GM12873 (cell line): ENCODE data around the gene HK2.

Experiments used
- TF ChIP-seq, protein P1 (sequence below): IDR thresholded peaks from 2 replicates; pipeline ENCODE4 v1.5.1; 2012; ENCODE audit warnings: low read depth, mild to moderate bottlenecking, moderate library complexity, low read length, control low read depth; ENCODE audit not compliant: insufficient read depth; ENCODE audit errors: missing control alignments

HK2 gene

DNA sequence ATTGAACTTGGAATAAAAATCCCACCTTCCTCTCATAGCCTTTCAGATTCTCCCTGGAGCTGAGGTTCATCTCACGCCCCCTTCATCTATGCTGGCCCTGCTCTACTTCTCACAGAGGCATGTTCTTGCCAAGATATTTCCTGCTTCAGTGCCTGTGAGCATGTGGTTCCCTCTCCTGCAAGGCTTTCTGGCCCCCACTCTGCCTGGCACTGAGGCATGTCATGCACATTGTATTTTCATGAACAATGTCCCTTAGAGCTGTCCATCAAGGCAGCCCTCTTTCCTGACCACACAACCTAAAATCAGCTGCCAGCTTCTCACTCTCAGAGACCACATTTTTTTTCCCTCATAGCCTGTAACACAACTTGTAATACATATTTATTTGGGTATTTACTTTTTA, 18.0 kb upstream of the HK2 start:
- TF ChIP-seq, protein P1, sequence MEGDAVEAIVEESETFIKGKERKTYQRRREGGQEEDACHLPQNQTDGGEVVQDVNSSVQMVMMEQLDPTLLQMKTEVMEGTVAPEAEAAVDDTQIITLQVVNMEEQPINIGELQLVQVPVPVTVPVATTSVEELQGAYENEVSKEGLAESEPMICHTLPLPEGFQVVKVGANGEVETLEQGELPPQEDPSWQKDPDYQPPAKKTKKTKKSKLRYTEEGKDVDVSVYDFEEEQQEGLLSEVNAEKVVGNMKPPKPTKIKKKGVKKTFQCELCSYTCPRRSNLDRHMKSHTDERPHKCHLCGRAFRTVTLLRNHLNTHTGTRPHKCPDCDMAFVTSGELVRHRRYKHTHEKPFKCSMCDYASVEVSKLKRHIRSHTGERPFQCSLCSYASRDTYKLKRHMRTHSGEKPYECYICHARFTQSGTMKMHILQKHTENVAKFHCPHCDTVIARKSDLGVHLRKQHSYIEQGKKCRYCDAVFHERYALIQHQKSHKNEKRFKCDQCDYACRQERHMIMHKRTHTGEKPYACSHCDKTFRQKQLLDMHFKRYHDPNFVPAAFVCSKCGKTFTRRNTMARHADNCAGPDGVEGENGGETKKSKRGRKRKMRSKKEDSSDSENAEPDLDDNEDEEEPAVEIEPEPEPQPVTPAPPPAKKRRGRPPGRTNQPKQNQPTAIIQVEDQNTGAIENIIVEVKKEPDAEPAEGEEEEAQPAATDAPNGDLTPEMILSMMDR = no peak

DNA sequence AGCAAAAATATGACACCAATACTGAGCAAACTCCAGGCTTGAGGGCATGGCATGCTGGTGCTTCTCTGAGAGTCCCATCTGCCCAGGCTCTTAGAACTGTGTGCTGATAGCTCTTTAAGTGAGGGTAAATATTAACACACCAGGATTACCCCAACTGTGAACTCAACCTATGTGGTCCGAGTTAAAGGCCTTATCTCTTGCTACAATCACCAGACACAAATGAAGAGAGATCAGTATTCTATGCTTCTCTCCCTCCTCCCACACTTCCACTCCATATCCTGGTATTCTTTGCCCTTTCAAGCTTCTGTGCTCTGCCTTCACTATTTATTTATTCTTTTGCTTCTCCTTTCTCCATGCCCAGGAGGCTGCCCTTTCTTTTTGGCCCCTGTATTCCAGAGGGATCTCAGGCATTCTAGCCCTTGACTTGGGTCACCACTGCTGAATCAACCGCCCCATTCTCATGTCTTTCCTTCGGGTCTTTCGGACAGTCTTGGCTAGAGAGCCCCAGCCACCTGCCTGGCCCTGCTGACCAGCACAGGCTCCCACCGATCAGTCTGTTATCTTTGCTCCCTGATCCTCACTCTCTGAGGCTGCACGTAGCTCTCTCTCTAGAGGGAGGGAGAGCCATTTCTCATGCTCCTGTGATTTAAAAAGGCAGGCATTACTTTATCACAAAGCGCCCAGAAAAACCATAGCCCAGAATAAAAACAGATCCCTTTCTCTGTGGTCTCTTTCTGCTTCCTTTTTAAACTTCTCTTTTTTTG, 17.2 kb upstream of the HK2 start:
- TF ChIP-seq, protein P1 = no peak

DNA sequence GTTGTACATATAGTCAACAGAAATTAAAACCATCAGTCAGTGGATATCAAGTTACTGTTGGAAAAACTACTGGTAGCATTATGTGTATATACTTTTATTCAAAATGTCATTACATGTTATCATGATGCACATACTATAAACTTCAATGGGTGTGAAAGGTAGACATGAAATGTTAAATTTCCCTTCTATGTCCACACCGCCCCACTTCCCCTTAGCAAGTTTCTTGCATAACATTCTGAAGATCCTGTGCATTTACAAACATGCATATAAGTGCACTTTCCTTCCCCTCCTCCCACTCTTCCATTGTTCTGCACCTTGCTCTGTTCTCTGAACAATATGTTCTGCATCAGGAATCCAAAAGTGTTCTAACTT, 16.6 kb upstream of the HK2 start:
- TF ChIP-seq, protein P1 = no peak

DNA sequence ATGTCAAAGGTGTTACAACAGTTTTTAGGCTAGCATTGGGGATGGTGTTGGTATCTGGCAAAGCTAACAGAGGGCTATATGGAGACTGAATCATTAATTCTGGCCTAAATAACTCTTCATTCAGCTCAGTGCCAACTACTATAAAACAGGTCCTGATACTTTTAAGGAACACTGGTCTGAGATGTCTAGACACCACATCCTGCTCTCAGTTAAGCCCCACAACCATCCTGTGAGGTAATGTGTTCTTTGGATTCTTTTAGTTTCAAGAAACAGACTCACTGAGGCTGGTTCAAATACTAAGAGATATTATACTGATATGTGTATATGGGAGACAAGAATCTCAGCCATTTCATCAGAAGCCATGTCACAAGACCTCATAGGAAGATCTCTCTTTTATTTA, 14.2 kb upstream of the HK2 start:
- TF ChIP-seq, protein P1 = no peak

DNA sequence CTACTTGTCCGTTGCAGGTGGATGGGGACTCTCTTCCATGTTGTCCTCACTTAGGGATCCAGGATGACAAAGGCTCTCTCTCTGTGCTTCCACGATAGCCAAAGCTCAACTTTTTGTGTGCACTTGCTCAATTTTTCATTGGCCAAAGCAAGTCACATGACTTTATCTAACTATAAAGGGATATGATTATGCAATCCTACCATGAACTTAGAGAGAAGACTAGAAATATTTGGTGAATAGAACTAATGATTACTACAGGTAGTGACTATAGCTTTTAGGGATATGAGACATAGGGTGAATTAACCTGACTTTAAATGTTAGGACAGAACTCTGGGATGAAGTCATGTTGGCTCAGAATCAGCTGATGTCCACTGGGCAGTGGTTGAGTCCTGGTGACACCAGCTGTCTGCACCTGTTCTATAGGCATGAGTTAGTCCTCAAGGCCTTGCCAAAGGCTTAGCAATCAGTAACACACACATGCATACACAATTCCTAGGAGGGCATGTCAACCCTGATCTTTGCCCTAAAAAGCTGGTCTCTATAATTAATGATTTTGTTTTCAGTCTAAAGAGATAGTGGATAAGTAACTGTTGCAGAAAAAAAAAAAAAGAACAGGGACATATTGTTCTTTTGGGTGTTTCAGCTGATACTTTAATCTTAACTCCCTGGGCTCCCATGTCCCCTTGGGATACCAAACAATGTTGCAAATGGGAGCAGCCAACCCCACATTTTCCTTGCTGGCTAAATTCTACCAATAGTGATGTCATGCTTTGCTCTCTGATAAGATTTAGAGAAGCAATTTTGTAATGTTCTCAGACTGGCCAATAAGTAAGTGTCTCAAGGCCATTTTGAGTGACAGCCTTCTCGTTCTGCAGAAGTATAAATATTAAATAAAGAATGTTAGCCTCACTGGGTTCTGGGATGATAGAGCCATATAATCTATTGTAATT, 12.5 kb upstream of the HK2 start:
- TF ChIP-seq, protein P1 = no peak

DNA sequence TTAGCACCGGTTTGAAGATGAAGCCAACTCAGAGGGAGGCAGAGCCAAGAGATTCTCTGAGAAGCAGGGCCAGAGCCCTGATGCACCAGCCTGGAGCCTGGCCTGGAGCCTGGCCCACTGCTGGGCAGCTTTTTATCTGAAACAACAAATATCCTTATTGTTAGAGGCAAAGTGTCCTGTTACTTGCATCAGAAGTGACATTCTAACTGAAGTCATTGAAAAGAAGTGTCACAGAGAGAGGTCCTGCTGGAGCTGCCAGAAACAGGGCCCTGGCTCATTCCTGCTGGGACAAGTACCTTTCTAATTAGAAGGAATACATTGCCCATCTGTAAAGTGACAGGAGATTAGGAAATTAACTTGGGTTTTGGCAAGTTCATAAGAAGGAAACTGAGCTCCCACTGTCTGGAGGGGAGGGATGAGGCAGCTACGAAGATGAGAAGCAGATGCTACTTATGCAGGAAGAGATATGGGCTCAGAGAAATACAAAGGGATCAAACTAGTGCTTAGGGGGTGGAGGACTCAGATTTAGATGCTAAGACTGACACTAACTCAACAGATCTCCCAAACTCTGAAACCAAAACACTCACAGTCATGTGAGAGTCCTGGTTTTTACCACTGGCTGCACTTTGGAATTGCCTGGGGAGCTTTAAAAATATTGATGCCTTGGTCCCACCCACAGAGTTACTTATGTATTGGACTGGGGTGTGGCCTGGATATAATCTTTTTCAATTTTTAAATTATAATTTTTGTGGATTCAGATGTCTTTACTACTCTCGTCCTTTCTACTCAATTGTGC, 11.0 kb upstream of the HK2 start:
- TF ChIP-seq, protein P1 = no peak
